Bronchial epithelial cell (primary cell): ENCODE measurements around the gene C5AR2. TPM values are rescaled to one million over a fixed set of nuclear protein-coding genes. Genes with fewer than 3 reads are reported as not detected.
A peak's percentile ranks its signal among the peaks of the same experiment; 100 is the strongest.

ENCODE experiments used
- DNase-seq: peaks from one replicate; pipeline ENCODE4 v3.0.0-alpha.2; 2010; ENCODE audit warnings: low read depth
- FAIRE-seq: peaks from 2 replicates; lab custom pipeline; 2011; peaks lifted over from hg19 to GRCh38; lab: Jason Lieb, UNC
- H3K27me3 ChIP-seq: 2 replicates; pipeline ENCODE4 v1.5.1; 2011; ENCODE audit warnings: low read length; ENCODE audit not compliant: control insufficient read depth, insufficient read depth
- H3K36me3 ChIP-seq: 2 replicates; pipeline ENCODE4 v1.5.1; 2011; ENCODE audit warnings: low read length; ENCODE audit not compliant: control insufficient read depth, insufficient read depth
- H3K4me3 ChIP-seq: 2 replicates; pipeline ENCODE4 v1.5.1; 2011; ENCODE audit warnings: mild to moderate bottlenecking, low read depth, low read length, control low read depth
- total RNA-seq: library from RNA; depleted of rRNA; stranded (reverse); fragments of >200 nt; gene quantifications from 2 replicates; pipeline ENCODE4 v1.2.1, GENCODE V29; 2014
- TF ChIP-seq, protein P1 (sequence below): IDR thresholded peaks from 2 replicates; pipeline ENCODE4 v1.5.1; 2011; ENCODE audit warnings: mild to moderate bottlenecking, moderate library complexity, low read length, control low read depth, inconsistent platforms; ENCODE audit not compliant: insufficient read depth, severe bottlenecking

C5AR2 gene
- total RNA-seq, 1 donor from 2014 or later = 0.53 TPM

- Histone ChIP-seq H3K4me3 (no peak overlapping the region), H3K36me3 (no peaks in the 10 kb centered on the region), H3K27me3 (no peaks in the 10 kb centered on the region)
- FAIRE-seq = no peak
- no peak for DNase-seq
- TF ChIP-seq, protein P1, sequence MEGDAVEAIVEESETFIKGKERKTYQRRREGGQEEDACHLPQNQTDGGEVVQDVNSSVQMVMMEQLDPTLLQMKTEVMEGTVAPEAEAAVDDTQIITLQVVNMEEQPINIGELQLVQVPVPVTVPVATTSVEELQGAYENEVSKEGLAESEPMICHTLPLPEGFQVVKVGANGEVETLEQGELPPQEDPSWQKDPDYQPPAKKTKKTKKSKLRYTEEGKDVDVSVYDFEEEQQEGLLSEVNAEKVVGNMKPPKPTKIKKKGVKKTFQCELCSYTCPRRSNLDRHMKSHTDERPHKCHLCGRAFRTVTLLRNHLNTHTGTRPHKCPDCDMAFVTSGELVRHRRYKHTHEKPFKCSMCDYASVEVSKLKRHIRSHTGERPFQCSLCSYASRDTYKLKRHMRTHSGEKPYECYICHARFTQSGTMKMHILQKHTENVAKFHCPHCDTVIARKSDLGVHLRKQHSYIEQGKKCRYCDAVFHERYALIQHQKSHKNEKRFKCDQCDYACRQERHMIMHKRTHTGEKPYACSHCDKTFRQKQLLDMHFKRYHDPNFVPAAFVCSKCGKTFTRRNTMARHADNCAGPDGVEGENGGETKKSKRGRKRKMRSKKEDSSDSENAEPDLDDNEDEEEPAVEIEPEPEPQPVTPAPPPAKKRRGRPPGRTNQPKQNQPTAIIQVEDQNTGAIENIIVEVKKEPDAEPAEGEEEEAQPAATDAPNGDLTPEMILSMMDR = no peak
Observed at GRCh38 chr19:47390533-47391488, 58.8 kb downstream of the C5AR2 start.

- Histone ChIP-seq H3K4me3 (no peak overlapping the region), H3K27me3 (no peaks in the 10 kb centered on the region), H3K36me3 (no peaks in the 10 kb centered on the region)
- TF ChIP-seq, protein P1 = peak; percentile 92
- FAIRE-seq (no peak), DNase-seq (peak; percentile 48)
Observed at GRCh38 chr19:47391510-47392223, 59.7 kb downstream of the C5AR2 start.

Other genes with a start within 250 kb of the C5AR2 start
- gene ZC3H4, start 218.4 kb upstream of the C5AR2 start, total RNA-seq = 2.6 and 7.0 TPM in 2 replicates
- gene SAE1, start 201.3 kb upstream of the C5AR2 start, total RNA-seq = 90.6 and 108 TPM in 2 replicates
- gene BBC3, start 101.0 kb upstream of the C5AR2 start, total RNA-seq = 6.3 and 12.6 TPM in 2 replicates
- gene CCDC9, start 75.7 kb upstream of the C5AR2 start, total RNA-seq = 3.7 and 8.3 TPM in 2 replicates
- gene INAFM1, start 57.3 kb upstream of the C5AR2 start, total RNA-seq = 0.53 and 1.7 TPM in 2 replicates
- gene C5AR1, start 22.3 kb upstream of the C5AR2 start, total RNA-seq = under 0.01 and 1.0 TPM in 2 replicates
- 9.5 and 13.3 TPM in 2 replicates for gene DHX34, start 17.1 kb downstream of the C5AR2 start, total RNA-seq
- gene MEIS3, start 87.4 kb downstream of the C5AR2 start, total RNA-seq = 8.7 and 11.3 TPM in 2 replicates
- 0.26 TPM in 2 replicates for gene SLC8A2, start 139.7 kb downstream of the C5AR2 start, total RNA-seq
- 2.1 and 3.5 TPM in 2 replicates for gene KPTN, start 152.0 kb downstream of the C5AR2 start, total RNA-seq
- gene NAPA, start 182.9 kb downstream of the C5AR2 start, total RNA-seq = 33.0 and 33.2 TPM in 2 replicates
- gene ZNF541, start 241.0 kb downstream of the C5AR2 start, total RNA-seq = not detected in 2 replicates